ENCODE data around the gene TAP1. TPM values are rescaled to one million over a fixed set of nuclear protein-coding genes. Genes with fewer than 3 reads are reported as not detected.

Gene TAP1
- total and polyA plus RNA-seq, 2 donors (not counting 3 experiments of a cell fraction or from before 2014, with no cell fraction given), result 15.6 to 25.9 TPM

DNA sequence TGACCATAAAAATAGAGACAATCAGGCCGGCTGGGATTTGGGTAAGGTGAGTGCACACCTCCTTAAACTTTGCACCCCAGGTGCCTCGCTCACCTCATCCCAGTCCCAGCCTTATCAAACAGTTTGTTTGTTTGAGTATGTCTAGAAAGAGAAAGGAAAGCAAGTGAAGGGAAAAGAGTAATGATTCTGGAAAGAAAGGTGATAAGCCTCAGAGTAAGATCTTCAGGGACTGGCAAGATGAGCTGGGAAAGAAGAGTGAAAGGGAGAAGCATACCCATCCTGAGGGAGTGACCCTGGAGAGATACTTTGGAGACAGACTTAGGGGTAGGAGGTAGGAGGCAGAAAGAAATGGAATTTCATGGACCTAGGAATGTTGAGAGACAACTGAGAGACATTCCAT is 16.6 kb downstream of the TAP1 start:
- CTCF ChIA-PET, result interaction anchor here (2.6 to 11.0 kb wide), 3 partner anchors 13 to 33 kb away, joined by 14 to 397 read pairs (median 274); partner anchors contain the start of genes PSMB9 and TAP1
- H3K9me1 ChIP-seq (replicated peaks; ENCODE audit: control insufficient read depth, extremely low read depth, insufficient read depth, low read length), result no peaks in the 10 kb centered on the region
- dilution Hi-C loops (cut with MboI; ENCODE audit: extremely low pct_ligation_motif_present, low sequenced_read_pairs), result no loop called here

More for the DNA sequence above, 16.6 kb downstream of the TAP1 start:
- Histone ChIP-seq H3K4me1 (ENCODE audit: control insufficient read depth, extremely low read depth, insufficient read depth, low read length) (peaks cover 7% of the 10 kb centered on the region), H3K27ac (ENCODE audit: insufficient read depth, low read depth, low read length) (no peak overlapping the region), H3K36me3 (ENCODE audit: control insufficient read depth in 2 of 2, extremely low read depth in 1 of 2, insufficient read depth in 2 of 2, low read length in 2 of 2) (peaks cover 3% of the 10 kb centered on the region in 2 experiments), H4K20me1 (replicated peaks; ENCODE audit: control insufficient read depth, extremely low read depth, insufficient read depth, low read length) (no peaks in the 10 kb centered on the region), H3K79me2 (ENCODE audit: control insufficient read depth, insufficient read depth, low read length) (peaks cover 9% of the 10 kb centered on the region), H2AFZ (ENCODE audit: low read depth, low read length) (no peak overlapping the region), H3K4me3 (replicated peaks in 1 of 3; ENCODE audit: insufficient read depth in 1 of 3, low read depth in 1 of 3, low read length in 3 of 3) (no peak overlapping the region), H3K9me3 (replicated peaks; ENCODE audit: control insufficient read depth, insufficient read depth, low read length) (no peaks in the 10 kb centered on the region), H3K9ac (replicated peaks; ENCODE audit: extremely low read depth, insufficient read depth, low read length) (no peak overlapping the region), H3K4me2 (ENCODE audit: insufficient read depth, low read length) (no peak overlapping the region), H3K27me3 (ENCODE audit: control insufficient read depth in 2 of 2, insufficient read depth in 2 of 2, low read length in 2 of 2) (no peaks in the 10 kb centered on the region)
- intact Hi-C loops (cut with micrococcal nuclease), result no loop called here
- no peak for TF ChIP-seq MYC (IDR thresholded peaks at IDR 0.05; ENCODE audit: low read depth, low read length)
- TF ChIP-seq, protein P1, sequence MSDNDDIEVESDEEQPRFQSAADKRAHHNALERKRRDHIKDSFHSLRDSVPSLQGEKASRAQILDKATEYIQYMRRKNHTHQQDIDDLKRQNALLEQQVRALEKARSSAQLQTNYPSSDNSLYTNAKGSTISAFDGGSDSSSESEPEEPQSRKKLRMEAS (IDR thresholded peaks at IDR 0.05; ENCODE audit: insufficient read depth, insufficient read length), result no peak
- TF ChIP-seq, protein P2, sequence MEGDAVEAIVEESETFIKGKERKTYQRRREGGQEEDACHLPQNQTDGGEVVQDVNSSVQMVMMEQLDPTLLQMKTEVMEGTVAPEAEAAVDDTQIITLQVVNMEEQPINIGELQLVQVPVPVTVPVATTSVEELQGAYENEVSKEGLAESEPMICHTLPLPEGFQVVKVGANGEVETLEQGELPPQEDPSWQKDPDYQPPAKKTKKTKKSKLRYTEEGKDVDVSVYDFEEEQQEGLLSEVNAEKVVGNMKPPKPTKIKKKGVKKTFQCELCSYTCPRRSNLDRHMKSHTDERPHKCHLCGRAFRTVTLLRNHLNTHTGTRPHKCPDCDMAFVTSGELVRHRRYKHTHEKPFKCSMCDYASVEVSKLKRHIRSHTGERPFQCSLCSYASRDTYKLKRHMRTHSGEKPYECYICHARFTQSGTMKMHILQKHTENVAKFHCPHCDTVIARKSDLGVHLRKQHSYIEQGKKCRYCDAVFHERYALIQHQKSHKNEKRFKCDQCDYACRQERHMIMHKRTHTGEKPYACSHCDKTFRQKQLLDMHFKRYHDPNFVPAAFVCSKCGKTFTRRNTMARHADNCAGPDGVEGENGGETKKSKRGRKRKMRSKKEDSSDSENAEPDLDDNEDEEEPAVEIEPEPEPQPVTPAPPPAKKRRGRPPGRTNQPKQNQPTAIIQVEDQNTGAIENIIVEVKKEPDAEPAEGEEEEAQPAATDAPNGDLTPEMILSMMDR (IDR thresholded peaks at IDR 0.05; ENCODE audit: extremely low read depth in 1 of 2, insufficient read depth in 1 of 2, low read depth in 1 of 2, low read length in 2 of 2), result no peak
- no peak for TF ChIP-seq POLR2A (IDR thresholded peaks at IDR 0.05; ENCODE audit: low read depth, low read length)
- no peak for TF ChIP-seq GATA2 (IDR thresholded peaks at IDR 0.05; ENCODE audit: insufficient read depth, insufficient read length, low read depth, low read length)
- no peak for TF ChIP-seq FOS (IDR thresholded peaks at IDR 0.05; ENCODE audit: borderline replicate concordance, insufficient read depth, low read length)
- no peak for TF ChIP-seq JUN (IDR thresholded peaks at IDR 0.05; ENCODE audit: borderline replicate concordance, insufficient read depth, insufficient read length, low read depth)
- no peak for TF ChIP-seq EZH2 (IDR thresholded peaks at IDR 0.05; ENCODE audit: borderline replicate concordance, low read depth, low read length, severe bottlenecking)
- no peak for TF ChIP-seq POLR2AphosphoS5 (IDR thresholded peaks at IDR 0.05; ENCODE audit: insufficient read depth, low read depth, low read length)
- DNase-seq (ENCODE audit: low read depth, low spot score) (no peak), FAIRE-seq (no peak)
- POLR2A ChIA-PET, result no interaction called here
- BruUV-seq (replicated peaks), result TSS peak; percentile 21
